GM11168 (cell line): ENCODE measurements around the gene GABRB3.

ENCODE experiments used
- in situ Hi-C: fragments of 300-500 bp; cut with MboI; formaldehyde crosslinking; loops from one replicate; pipeline ENCODE4 v1.12.0; 2022; ENCODE audit warnings: low sequenced_read_pairs; ENCODE audit not compliant: unreplicated experiment

The GABRB3 gene

GRCh38 chr15:26772154-26773066 is at the start of gene GABRB3:
TSS of gene GABRB3 (minus strand) at chr15:26773066.
- in situ Hi-C loops = no loop called here

GRCh38 chr15:26807517-26808427 is 34.9 kb upstream of the GABRB3 start:
- in situ Hi-C loops = no loop called here

GRCh38 chr15:26806574-26806973 is 33.7 kb upstream of the GABRB3 start:
- in situ Hi-C loops = no loop called here

GRCh38 chr15:26806151-26806550 is 33.3 kb upstream of the GABRB3 start:
- in situ Hi-C loops = no loop called here

GRCh38 chr15:26805470-26805869 is 32.6 kb upstream of the GABRB3 start:
- in situ Hi-C loops = no loop called here

- in situ Hi-C loops = no loop called here
Observed at GRCh38 chr15:26804063-26804804, 31.4 kb upstream of the GABRB3 start.

GRCh38 chr15:26790118-26790517 is 17.3 kb upstream of the GABRB3 start:
- in situ Hi-C loops = no loop called here

GRCh38 chr15:26781816-26782215 is 8.9 kb upstream of the GABRB3 start:
- in situ Hi-C loops = no loop called here

GRCh38 chr15:26773917-26774316 is 1.1 kb upstream of the GABRB3 start:
- in situ Hi-C loops = no loop called here

GRCh38 chr15:26773067-26773877 is 406 bp upstream of the GABRB3 start:
- in situ Hi-C loops = no loop called here

- in situ Hi-C loops = no loop called here
Observed at GRCh38 chr15:26771578-26772153, 1.2 kb downstream of the GABRB3 start.

GRCh38 chr15:26771168-26771567 is 1.7 kb downstream of the GABRB3 start:
- in situ Hi-C loops = no loop called here

- in situ Hi-C loops = no loop called here
Observed at GRCh38 chr15:26767169-26767670, 5.6 kb downstream of the GABRB3 start.

GRCh38 chr15:26766262-26766661 is 6.6 kb downstream of the GABRB3 start:
- in situ Hi-C loops = no loop called here

GRCh38 chr15:26759986-26760385 is 12.9 kb downstream of the GABRB3 start:
- in situ Hi-C loops = no loop called here

GRCh38 chr15:26758079-26758478 is 14.8 kb downstream of the GABRB3 start:
- in situ Hi-C loops = no loop called here

- in situ Hi-C loops = no loop called here
Observed at GRCh38 chr15:26757141-26757540, 15.7 kb downstream of the GABRB3 start.

- in situ Hi-C loops = no loop called here
Observed at GRCh38 chr15:26744894-26745293, 28.0 kb downstream of the GABRB3 start.

- in situ Hi-C loops = no loop called here
Observed at GRCh38 chr15:26739791-26740190, 33.1 kb downstream of the GABRB3 start.
